PC-3 (cell line): ENCODE measurements around the gene MGAT5. TPM values are rescaled to one million over a fixed set of nuclear protein-coding genes. Genes with fewer than 3 reads are reported as not detected.

Experiments
- ATAC-seq: fragments of 200-7000 bp; cut with Tn5 transposase; 2 replicates; pipeline ENCODE4 v1.9.1; 2020; ENCODE audit warnings: mild to moderate bottlenecking, moderate library complexity
- BruUV-seq: library from RNA; stranded (reverse); fragments of 400-500 nt; replicated peaks from 2 replicates; lab custom pipeline; 2021; lab: Mats Ljungman, UMichigan
- CTCF ChIA-PET: fragments of 300-600 bp; sonication (Branson Sonifier 250); formaldehyde crosslinking; loops from one replicate; lab custom pipeline; 2022; ENCODE audit warnings: antibody characterized with exemption; lab: Charles Lee
- POLR2A ChIA-PET: fragments of 300-600 bp; sonication (Branson Sonifier 250); formaldehyde crosslinking; loops from one replicate; lab custom pipeline; 2022; ENCODE audit warnings: antibody characterized with exemption; ENCODE audit not compliant: unreplicated experiment; lab: Charles Lee
- DNase-seq: peaks from one replicate; pipeline ENCODE4 v3.0.0-alpha.2; 2015
- H2AFZ ChIP-seq: fragments of 300-600 bp; sonication (generic); 2 replicates; pipeline ENCODE4 v1.6.0; 2016; ENCODE audit warnings: antibody characterized with exemption, low read length
- H3F3A ChIP-seq: fragments of 300-600 bp; sonication (generic); one replicate; pipeline ENCODE4 v1.6.0; 2017; ENCODE audit warnings: antibody characterized with exemption, low read length, control low read depth, mild to moderate bottlenecking; ENCODE audit not compliant: unreplicated experiment
- H3K27ac ChIP-seq: fragments of 300-600 bp; sonication (generic); 2 replicates; pipeline ENCODE4 v1.5.1; 2016; ENCODE audit warnings: mild to moderate bottlenecking, low read length
- H3K27me3 ChIP-seq: fragments of 300-600 bp; sonication (generic); 2 replicates; pipeline ENCODE4 v1.6.1; 2016; ENCODE audit warnings: low read length, mixed read lengths
- H3K36me3 ChIP-seq: fragments of 300-600 bp; sonication (generic); 2 replicates; pipeline ENCODE4 v1.6.1; 2016; ENCODE audit warnings: low read depth, mixed run types, low read length, mixed read lengths
- H3K4me1 ChIP-seq: fragments of 300-600 bp; sonication (generic); 2 replicates; pipeline ENCODE4 v1.5.1; 2016; ENCODE audit warnings: low read length; ENCODE audit not compliant: insufficient read depth
- H3K4me2 ChIP-seq: fragments of 300-600 bp; sonication (generic); 2 replicates; pipeline ENCODE4 v1.6.0; 2016; ENCODE audit warnings: low read length
- H3K4me3 ChIP-seq: fragments of 300-600 bp; sonication (generic); 2 replicates; pipeline ENCODE4 v1.5.1; 2016; ENCODE audit warnings: mild to moderate bottlenecking, low read length, mixed read lengths
- H3K79me2 ChIP-seq: fragments of 300-600 bp; sonication (generic); 2 replicates; pipeline ENCODE4 v1.6.1; 2017; ENCODE audit warnings: low read length, mixed read lengths
- H3K9ac ChIP-seq: fragments of 300-600 bp; sonication (generic); 2 replicates; pipeline ENCODE4 v1.6.0; 2016; ENCODE audit warnings: mild to moderate bottlenecking, low read length
- H3K9me2 ChIP-seq: fragments of 300-600 bp; sonication (generic); replicated peaks from 2 replicates; pipeline ENCODE4 v1.6.1; 2016; ENCODE audit warnings: mixed run types, low read length, mixed read lengths
- H3K9me3 ChIP-seq: fragments of 300-600 bp; sonication (generic); 2 replicates; pipeline ENCODE4 v1.6.1; 2016; ENCODE audit warnings: low read length, mixed read lengths
- H4K20me1 ChIP-seq: fragments of 300-600 bp; sonication (generic); 2 replicates; pipeline ENCODE4 v1.6.1; 2016; ENCODE audit warnings: low read length, mixed read lengths
- EZH2 ChIP-seq: fragments of 300-600 bp; sonication (generic); IDR thresholded peaks from one replicate; pipeline ENCODE4 v1.6.1; 2017; ENCODE audit warnings: antibody characterized with exemption, mild to moderate bottlenecking, low read length; ENCODE audit not compliant: unreplicated experiment
- EZH2phosphoT487 ChIP-seq: fragments of 300-600 bp; sonication (generic); IDR thresholded peaks from 2 replicates; pipeline ENCODE4 v1.6.1; 2018; ENCODE audit warnings: mild to moderate bottlenecking, antibody characterized with exemption, low read length, borderline replicate concordance
- intact Hi-C: fragments of 100-400 bp; cut with micrococcal nuclease; formaldehyde crosslinking; loops from 2 replicates; pipeline ENCODE4 v1.9.0; 2023
- total RNA-seq: library from RNA; depleted of rRNA; stranded (reverse); fragments of >200 nt; gene quantifications from 2 replicates; pipeline ENCODE4 v1.2.3, GENCODE V29; 2014
- TF ChIP-seq, protein P1 (sequence below): fragments of 300-600 bp; sonication (generic); conservative IDR thresholded peaks from 2 replicates; pipeline ENCODE4 v1.5.1; 2017; ENCODE audit warnings: antibody characterized with exemption, low read depth, mild to moderate bottlenecking, low read length

The MGAT5 gene
- total RNA-seq, 1 experiment from 2014 or later: 33.8 TPM

DNA sequence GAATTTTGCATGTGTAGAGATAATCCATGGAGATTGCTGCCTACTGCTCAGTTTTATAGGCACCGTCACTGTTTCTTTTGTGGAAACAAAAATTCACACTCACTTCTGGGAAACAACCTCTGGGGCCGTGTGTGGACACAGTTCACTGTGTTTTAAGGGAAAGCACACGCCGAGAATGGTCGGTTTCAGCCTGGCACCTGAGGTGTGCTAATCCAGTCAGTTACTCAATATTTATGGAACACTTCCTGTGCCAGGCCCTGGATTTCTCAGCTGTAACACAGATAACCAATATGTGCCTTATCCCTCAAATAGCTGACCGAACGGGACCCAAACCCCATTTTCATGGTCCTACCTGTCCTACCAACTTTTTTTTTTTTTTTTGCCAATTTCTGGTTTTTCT lies 179.6 kb downstream of the MGAT5 start:
- Histone ChIP-seq H3F3A (no peaks in the 10 kb centered on the region), H3K4me2 (no peak overlapping the region), H2AFZ (no peak overlapping the region), H3K27me3 (no peaks in the 10 kb centered on the region), H3K36me3 (peaks cover 6% of the 10 kb centered on the region; the same call in 1 of the 2 replicates), H3K79me2 (no peaks in the 10 kb centered on the region), H4K20me1 (no peaks in the 10 kb centered on the region), H3K9me3 (no peaks in the 10 kb centered on the region), H3K4me3 (no peak overlapping the region), H3K9ac (no peak overlapping the region), H3K4me1 (peaks cover 20% of the 10 kb centered on the region), H3K9me2 (no peaks in the 10 kb centered on the region), H3K27ac (no peak overlapping the region)
- TF ChIP-seq, protein P1, sequence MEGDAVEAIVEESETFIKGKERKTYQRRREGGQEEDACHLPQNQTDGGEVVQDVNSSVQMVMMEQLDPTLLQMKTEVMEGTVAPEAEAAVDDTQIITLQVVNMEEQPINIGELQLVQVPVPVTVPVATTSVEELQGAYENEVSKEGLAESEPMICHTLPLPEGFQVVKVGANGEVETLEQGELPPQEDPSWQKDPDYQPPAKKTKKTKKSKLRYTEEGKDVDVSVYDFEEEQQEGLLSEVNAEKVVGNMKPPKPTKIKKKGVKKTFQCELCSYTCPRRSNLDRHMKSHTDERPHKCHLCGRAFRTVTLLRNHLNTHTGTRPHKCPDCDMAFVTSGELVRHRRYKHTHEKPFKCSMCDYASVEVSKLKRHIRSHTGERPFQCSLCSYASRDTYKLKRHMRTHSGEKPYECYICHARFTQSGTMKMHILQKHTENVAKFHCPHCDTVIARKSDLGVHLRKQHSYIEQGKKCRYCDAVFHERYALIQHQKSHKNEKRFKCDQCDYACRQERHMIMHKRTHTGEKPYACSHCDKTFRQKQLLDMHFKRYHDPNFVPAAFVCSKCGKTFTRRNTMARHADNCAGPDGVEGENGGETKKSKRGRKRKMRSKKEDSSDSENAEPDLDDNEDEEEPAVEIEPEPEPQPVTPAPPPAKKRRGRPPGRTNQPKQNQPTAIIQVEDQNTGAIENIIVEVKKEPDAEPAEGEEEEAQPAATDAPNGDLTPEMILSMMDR: no peak
- no peak for TF ChIP-seq EZH2phosphoT487
- no peak for TF ChIP-seq EZH2
- ChIA-PET CTCF (no interaction called here), POLR2A (no interaction called here)
- ATAC-seq (no peak), DNase-seq (no peak)
- BruUV-seq: no TSS peak
- intact Hi-C loops: loop anchor here (2.0 kb wide), 1 partner anchor 17 kb away; no protein-coding TSS in a partner anchor

DNA sequence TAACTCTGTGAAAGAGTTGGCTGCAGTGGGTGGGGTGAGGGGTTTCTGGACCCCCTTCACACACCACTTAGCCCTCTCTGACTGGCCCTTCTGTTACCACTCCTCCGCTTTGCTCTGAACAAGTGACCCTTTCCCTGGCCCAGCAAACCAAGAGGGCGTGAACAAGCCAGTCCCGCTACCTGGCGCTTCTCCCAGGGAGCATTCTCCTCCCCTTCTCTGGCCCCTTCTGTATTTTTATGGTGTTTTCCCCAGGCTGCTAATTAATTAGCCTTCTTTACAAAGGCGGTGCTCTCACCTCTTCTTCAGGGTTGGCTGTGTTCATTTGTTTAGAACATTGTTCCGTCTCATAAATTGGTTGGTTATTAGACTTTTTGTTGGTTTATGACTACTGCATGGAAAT lies 180.1 kb downstream of the MGAT5 start:
- DNase-seq: no peak
- Histone ChIP-seq H3K4me3 (no peak overlapping the region), H3K4me2 (no peak overlapping the region), H3K4me1 (peaks cover 20% of the 10 kb centered on the region), H3K9ac (no peak overlapping the region), H3F3A (no peaks in the 10 kb centered on the region), H3K79me2 (no peaks in the 10 kb centered on the region), H3K9me2 (no peaks in the 10 kb centered on the region), H3K27ac (no peak overlapping the region), H3K36me3 (peaks cover 3% of the 10 kb centered on the region; the same call in 1 of the 2 replicates), H3K9me3 (no peaks in the 10 kb centered on the region), H3K27me3 (no peaks in the 10 kb centered on the region), H2AFZ (no peak overlapping the region), H4K20me1 (no peaks in the 10 kb centered on the region)
- TF ChIP-seq EZH2phosphoT487 (no peak), EZH2 (no peak)
- TF ChIP-seq, protein P1: no peak
- no TSS peak for BruUV-seq
- ChIA-PET CTCF (no interaction called here), POLR2A (no interaction called here)
- no peak for ATAC-seq
- intact Hi-C loops: loop anchor here (2.0 kb wide), 1 partner anchor 17 kb away; no protein-coding TSS in a partner anchor

DNA sequence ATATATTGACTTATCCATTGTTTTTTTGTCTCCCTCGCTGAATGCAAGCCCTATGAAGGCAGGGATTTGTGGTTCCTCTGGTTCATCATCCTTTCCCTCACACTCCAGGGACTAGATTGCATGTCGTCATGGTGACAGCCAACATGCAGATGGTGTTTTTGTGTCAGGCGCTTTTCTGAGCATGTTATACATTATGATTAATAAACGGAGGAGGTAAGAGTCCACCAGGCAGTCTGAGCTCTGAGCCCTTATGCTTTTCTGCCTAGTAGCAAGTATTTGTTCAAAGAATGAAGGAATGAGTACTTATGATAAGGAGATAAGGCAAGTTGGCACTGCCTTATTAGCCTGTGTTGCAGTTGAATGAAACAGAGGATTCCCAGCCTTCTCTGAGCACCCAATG lies 181.6 kb downstream of the MGAT5 start:
- Histone ChIP-seq H3K9ac (no peak overlapping the region), H2AFZ (no peak overlapping the region), H4K20me1 (no peaks in the 10 kb centered on the region), H3K36me3 (no peaks in the 10 kb centered on the region; the same call in 1 of the 2 replicates), H3K27ac (no peak overlapping the region), H3K9me2 (no peaks in the 10 kb centered on the region), H3K9me3 (no peaks in the 10 kb centered on the region), H3K79me2 (no peaks in the 10 kb centered on the region), H3F3A (no peaks in the 10 kb centered on the region), H3K4me2 (no peak overlapping the region), H3K27me3 (no peaks in the 10 kb centered on the region), H3K4me3 (no peak overlapping the region), H3K4me1 (peaks cover 20% of the 10 kb centered on the region)
- TF ChIP-seq EZH2phosphoT487 (no peak), EZH2 (no peak)
- TF ChIP-seq, protein P1: no peak
- ATAC-seq (no peak), DNase-seq (no peak)
- ChIA-PET POLR2A (no interaction called here), CTCF (no interaction called here)
- BruUV-seq: no TSS peak
- intact Hi-C loops: no loop called here
